CD4-positive, alpha-beta T cell treated with Interleukin-17A for 1 hour (primary cell): ENCODE data around the gene THEMIS.

Source experiments
- DNase-seq: peaks from one replicate; pipeline ENCODE4 v3.0.0-alpha.2; 2020

Gene THEMIS

GRCh38 chr6:127857051-127857637 is 43.7 kb downstream of the THEMIS start:
- no peak for DNase-seq

DNA sequence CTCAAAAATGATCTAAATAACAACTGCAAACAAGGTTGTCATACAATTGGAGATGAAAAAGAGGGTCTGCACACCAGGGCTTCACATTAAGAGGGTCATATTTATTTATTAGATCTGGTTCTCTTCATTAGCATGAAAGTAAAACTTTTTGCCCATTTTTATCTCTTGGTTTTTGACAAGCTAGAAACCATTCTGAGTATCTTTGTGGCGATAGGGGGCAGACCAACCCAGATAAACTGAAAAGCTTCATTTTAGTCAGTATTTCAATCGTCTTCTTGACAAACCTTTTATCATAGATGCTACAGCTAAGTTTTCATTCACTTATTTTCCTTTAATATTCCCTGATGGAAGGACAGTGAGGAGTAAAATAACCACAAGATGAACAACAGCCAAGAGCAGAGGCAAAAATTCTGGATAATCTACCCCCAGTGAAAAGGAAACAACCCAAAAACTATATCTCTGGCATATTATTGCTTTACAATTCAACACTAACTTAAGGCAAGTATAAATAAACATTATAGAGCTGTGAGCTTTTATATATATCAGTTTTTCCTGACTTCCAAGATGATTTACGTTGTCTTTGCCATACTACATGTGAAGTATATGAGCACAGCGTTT is 45.2 kb downstream of the THEMIS start:
- DNase-seq = peak; percentile 69

GRCh38 chr6:127854009-127854408 is 46.8 kb downstream of the THEMIS start:
- DNase-seq = no peak

- DNase-seq = no peak
Observed at GRCh38 chr6:127851197-127851596, 49.7 kb downstream of the THEMIS start.

DNA sequence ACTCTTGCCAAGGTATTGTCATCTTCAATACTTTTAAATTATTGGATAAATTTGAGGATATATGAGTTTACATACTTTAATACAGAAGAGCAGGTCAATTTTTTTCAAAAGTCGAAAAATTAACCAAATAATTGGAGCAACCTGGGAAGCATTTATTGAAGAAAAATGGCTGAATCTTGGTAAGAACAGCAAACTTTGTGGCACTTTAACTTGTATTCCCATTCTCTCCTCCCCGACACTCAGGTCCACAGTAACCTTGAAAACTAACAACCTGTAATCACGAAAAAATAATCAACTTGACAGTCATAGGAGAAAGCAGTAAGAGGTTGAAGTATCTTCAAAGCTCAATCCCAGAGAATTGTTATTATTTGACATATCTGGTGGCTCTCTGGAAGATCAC is 55.6 kb downstream of the THEMIS start:
- DNase-seq = no peak

- no peak for DNase-seq
Observed at GRCh38 chr6:127844529-127844928, 56.3 kb downstream of the THEMIS start.

- DNase-seq = no peak
Observed at GRCh38 chr6:127843582-127843981, 57.3 kb downstream of the THEMIS start.

DNA sequence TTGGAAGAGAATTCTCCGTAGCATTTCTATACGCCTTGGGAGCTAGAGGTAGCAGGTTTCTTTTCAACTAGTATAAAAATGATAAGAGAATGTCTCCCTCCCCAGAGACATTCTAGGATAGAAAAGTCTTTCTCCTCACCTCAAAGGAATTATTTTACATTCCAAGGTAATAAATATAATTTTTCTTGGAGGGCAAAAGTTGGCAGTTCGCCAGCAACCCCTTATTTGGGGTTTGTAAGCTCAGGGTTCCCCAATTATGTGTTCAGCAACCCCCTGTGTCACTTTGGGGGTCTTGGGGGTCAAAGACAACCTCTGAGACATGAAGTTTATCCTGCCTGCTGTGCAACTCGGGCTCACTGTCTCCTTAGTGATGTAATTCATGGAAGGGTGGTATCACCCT is 58.3 kb downstream of the THEMIS start:
- no peak for DNase-seq

- no peak for DNase-seq
Observed at GRCh38 chr6:127841811-127842210, 59.0 kb downstream of the THEMIS start.

DNA sequence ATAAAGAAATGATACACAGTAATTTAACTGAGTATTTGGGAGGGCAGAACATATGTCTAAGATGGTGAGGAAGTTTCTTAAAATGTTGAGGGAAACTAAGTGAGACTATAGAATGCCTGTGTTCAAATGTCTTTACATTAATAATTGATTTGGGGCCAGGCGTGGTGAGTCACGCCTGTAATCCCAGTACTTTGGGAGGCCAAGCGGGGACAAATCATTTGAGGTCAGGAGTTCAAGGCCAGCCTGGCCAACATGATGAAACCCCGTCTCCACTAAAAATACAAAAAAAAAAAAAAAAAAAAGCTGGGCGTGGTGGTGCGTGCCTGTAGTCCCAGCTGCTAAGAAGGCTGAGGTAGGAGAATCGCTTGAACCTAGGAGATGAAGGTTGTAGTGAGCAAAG is 66.7 kb downstream of the THEMIS start:
- DNase-seq = no peak

DNA sequence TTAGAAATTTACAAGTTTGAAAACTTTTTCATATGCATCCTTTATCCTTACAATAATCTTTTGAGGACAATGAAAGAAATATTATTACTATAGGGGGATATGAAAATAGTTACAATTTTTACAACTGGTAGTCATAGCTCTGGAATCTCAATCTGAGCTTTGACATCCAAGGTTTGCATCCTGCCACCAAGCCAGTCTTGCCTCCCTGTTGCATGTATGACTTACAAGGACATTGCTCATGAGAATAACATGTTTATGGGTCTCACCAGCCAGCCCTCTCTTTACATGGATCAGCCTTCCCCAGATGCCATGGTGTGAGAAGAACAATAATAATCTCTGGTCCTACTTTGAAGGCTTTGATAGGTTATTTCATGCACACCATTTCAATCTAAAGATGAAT is 67.5 kb downstream of the THEMIS start:
- DNase-seq = no peak

DNA sequence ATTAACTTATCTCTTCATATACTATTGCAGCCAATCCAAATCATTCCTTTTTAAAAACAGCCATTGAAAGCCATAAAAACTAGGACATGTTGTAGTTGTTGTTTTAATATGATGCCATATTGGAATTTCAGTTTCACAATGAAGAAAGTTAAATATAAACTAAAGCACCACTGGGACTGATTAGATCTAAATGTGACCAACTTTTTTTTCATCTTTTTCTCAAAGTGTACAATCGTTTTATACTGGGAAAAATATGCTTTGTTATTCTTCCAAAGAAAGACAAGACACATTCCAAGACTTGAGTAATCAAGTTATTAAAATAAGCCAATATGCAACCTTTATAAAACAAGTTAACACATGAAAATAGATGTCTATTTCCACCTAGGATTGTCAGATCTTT is 68.5 kb downstream of the THEMIS start:
- DNase-seq = no peak

GRCh38 chr6:127824061-127824460 is 76.8 kb downstream of the THEMIS start:
- DNase-seq = no peak

DNA sequence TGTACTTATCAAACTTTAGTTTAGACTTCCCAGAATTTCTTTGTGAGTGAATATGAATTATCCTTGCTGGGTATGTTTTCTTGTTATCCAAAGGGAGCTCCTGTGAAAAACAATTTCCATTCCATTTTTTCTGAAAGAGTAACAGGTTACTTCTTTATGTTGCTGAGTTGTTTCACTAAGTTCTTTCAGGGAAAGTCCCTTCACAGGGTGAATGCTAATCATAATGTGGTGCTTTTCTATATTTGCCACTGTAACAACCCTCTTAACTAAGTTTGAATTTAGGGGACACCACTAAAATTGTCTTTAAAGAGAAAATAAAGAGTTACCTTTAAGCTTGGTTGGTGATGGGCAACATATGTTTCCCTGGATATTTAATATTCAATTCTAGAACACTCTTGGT is 79.4 kb downstream of the THEMIS start:
- no peak for DNase-seq

- DNase-seq = no peak
Observed at GRCh38 chr6:127818149-127818548, 82.7 kb downstream of the THEMIS start.

DNA sequence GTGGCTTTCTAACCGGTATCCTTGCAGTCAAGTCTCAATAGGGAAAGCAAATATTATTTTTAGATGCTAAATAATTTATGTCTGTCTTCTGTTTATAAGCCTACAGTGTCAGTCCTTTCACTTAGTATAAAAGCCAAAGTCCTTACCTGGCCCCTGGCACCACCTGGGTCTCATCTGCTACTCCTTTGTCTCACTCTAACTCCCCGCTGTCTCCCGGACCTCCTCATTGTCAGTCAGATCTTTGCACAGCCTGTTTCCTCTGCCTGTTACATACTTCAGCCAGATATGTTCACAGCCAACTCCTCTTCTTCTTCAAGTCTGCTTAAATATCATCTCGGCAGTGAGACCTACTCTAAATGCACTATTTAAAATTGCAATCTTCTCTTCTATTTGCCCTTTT is 84.2 kb downstream of the THEMIS start:
- no peak for DNase-seq

DNA sequence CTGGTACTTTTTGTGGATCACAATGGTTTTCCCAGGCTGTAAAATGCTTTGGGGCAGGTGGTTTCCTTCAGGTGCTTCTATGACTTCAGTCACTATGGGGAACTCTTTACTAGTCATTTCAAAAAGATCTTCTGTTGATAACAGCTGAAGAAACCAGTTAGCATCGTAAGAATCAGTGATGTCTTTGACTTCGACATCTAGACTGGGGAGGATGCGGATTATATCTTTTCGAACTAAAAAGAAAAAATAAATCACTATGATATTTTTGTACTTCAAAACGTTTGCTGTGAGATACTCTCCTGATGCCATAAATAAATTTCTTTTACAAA is 87.2 kb downstream of the THEMIS start:
- peak; percentile 22 for DNase-seq

- DNase-seq = no peak
Observed at GRCh38 chr6:127812985-127813698, 87.7 kb downstream of the THEMIS start.

DNA sequence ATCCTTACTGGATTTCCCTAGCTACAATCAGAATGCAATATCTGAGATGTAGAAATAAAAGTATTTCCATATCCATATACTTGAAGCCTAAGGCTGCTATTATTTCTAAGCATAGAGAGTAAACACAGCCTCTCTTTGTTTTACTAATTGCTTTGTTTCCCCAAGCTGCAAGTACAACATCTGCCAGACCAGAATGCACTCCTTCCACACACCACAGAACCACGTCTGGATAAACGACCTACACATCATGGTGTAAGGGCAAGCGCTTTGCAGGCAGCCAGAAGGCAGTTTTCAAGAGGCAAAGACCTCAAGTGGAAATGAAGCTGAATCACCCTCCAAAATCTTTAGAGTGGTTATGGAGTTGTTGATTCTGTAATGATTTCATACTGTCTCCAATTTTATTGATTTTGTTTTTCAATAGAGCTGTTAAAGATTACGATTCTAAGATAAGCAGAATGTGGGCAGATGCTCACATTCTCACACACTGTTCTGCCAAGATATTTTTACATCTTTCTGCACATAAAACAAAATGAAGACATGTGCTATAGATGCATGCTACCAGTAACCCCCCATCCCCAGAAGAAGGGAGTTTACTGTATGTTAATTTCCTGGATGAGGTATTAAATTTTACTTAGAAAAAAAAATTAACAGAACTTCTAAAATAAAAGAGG is 88.8 kb downstream of the THEMIS start:
- DNase-seq = no peak

DNA sequence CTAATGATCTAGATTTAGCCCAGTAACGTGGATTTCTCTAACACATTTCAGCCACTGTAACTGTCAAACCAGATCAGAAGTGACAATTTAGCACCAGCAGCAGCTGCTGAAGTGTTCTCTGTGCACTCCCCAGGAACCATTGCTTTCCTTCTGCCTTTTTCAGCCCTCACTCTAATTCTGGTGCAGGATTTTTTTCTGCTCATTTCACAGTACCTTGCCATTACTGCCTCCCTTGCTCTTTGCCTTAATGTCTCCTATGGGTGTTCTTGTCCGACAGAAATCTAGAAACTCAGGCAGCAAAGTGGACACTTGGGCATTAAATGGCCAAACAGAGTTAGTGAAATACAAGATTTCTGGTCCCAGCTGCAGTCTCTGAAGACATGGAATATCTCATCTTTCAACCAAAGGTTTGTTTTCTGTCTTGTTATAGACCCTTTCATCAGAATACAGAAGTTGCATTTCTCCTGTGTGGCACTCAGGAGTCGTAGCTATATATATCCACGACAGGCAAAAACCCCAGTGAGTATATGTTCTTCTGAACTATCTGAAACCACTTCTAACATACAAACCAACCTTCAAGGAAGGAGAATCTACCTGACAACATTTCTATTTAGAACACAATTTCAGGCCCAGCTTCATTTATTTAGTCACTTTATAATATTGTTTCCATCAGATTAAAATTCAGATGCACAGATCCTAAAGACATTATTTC is 92.9 kb downstream of the THEMIS start:
- no peak for DNase-seq

- DNase-seq = no peak
Observed at GRCh38 chr6:127796713-127797112, 104.1 kb downstream of the THEMIS start.

GRCh38 chr6:127794405-127794804 is 106.5 kb downstream of the THEMIS start:
- no peak for DNase-seq

- no peak for DNase-seq
Observed at GRCh38 chr6:127793396-127793795, 107.5 kb downstream of the THEMIS start.
